ENCODE results near the gene SMARCD1.

DNA sequence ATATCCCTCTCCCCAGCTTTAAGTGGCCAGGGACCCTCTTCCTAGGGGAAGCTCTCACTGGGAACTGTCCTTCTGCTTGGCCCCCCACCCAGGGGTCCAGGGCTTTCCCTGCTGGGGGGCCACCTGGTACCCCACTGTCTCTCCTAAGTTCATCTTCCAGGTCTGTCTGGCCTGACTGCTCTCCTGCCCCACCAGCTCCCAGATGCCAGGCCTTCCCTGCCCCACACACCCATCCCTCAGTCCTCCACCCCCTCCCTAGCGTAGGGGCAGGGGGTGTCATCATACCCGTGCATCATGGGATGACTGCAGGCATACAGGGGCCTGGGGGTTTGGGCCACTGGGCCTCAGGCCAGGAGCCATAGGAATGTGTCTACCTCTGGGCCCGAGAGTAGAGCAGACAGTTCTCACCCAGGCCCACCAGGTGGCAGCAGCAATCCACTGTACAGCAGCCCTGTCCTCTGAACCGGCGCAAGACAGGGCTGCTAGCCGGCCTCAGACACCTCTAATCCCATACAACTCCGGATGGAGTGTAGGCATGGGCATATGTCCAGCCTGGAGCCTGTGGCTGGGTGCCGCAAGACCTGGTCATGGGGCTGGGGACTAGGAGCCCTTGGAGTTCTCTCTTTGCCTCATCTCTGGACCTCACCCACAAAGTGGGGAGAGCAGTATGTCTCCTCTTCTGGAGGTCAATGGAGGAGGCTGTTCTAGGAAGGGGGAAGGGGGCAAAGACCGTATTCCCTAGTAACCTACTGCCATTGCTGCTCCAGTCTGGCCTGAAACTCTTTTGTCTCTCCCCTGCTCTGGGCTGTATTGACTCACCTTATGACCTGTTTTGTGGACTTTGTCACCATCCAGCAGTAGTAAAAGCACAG is 10.0 kb upstream of the SMARCD1 start:
- TF ChIP-seq, protein P1, sequence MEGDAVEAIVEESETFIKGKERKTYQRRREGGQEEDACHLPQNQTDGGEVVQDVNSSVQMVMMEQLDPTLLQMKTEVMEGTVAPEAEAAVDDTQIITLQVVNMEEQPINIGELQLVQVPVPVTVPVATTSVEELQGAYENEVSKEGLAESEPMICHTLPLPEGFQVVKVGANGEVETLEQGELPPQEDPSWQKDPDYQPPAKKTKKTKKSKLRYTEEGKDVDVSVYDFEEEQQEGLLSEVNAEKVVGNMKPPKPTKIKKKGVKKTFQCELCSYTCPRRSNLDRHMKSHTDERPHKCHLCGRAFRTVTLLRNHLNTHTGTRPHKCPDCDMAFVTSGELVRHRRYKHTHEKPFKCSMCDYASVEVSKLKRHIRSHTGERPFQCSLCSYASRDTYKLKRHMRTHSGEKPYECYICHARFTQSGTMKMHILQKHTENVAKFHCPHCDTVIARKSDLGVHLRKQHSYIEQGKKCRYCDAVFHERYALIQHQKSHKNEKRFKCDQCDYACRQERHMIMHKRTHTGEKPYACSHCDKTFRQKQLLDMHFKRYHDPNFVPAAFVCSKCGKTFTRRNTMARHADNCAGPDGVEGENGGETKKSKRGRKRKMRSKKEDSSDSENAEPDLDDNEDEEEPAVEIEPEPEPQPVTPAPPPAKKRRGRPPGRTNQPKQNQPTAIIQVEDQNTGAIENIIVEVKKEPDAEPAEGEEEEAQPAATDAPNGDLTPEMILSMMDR (IDR thresholded peaks at IDR 0.05), result peak; percentile 87 to 96 (median 93)
- no peak for TF ChIP-seq POLR2A (IDR thresholded peaks at IDR 0.05)
